GM13976 (cell line): Measurements from ENCODE around the gene TNFRSF1A.
"Not testable (repeated sequence)": the region's sequence is repeated elsewhere in the genome, so short reads cannot be mapped to it uniquely, and the experiment has no call there.

Experiments
- DNase-seq: peaks from one replicate; pipeline ENCODE4 v3.0.0; 2012; ENCODE audit warnings: low spot score
- CTCF ChIP-seq: IDR thresholded peaks from 2 replicates; pipeline ENCODE4 v1.5.1; 2012; ENCODE audit warnings: borderline replicate concordance, mild to moderate bottlenecking; ENCODE audit not compliant: insufficient read depth; ENCODE audit errors: extremely low read depth, missing control alignments, control extremely low read depth
- in situ Hi-C: fragments of 300-500 bp; cut with MboI; formaldehyde crosslinking; loops from one replicate; pipeline ENCODE4 v1.12.0; 2022; ENCODE audit warnings: low sequenced_read_pairs, mixed read lengths, inconsistent platforms; ENCODE audit not compliant: unreplicated experiment

Gene TNFRSF1A

GRCh38 chr12:6292606-6293005 lies 49.3 kb downstream of the TNFRSF1A start:
- in situ Hi-C loops: no loop called here
- DNase-seq: no peak
- no peak for TF ChIP-seq CTCF

- in situ Hi-C loops: loop anchor here (5.0 to 10.0 kb wide), 2 partner anchors 85 to 228 kb away; partner anchors contain the start of gene CD9
- DNase-seq: not testable (repeated sequence)
Observed at GRCh38 chr12:6289906-6290305, 52.0 kb downstream of the TNFRSF1A start.

- not testable (repeated sequence) for DNase-seq
- in situ Hi-C loops: loop anchor here (5.0 to 10.0 kb wide), 2 partner anchors 84 to 227 kb away; partner anchors contain the start of gene CD9
Observed at GRCh38 chr12:6289081-6289480, 52.8 kb downstream of the TNFRSF1A start.

- TF ChIP-seq CTCF: no peak
- no peak for DNase-seq
- in situ Hi-C loops: loop anchor here (5.0 to 10.0 kb wide), 2 partner anchors 83 to 226 kb away; partner anchors contain the start of gene CD9
Observed at GRCh38 chr12:6288235-6288634, 53.6 kb downstream of the TNFRSF1A start.

- no peak for TF ChIP-seq CTCF
- in situ Hi-C loops: loop anchor here (5.0 to 10.0 kb wide), 2 partner anchors 81 to 223 kb away; partner anchors contain the start of gene CD9
- DNase-seq: no peak
Observed at GRCh38 chr12:6285532-6286306, 56.2 kb downstream of the TNFRSF1A start.

GRCh38 chr12:6285063-6285477 lies 56.8 kb downstream of the TNFRSF1A start:
- DNase-seq: peak; percentile 87
- in situ Hi-C loops: loop anchor here (5.0 to 10.0 kb wide), 2 partner anchors 80 to 223 kb away; partner anchors contain the start of gene CD9
- TF ChIP-seq CTCF: peak; percentile 84

GRCh38 chr12:6284273-6284672 lies 57.6 kb downstream of the TNFRSF1A start:
- TF ChIP-seq CTCF: no peak
- no peak for DNase-seq
- in situ Hi-C loops: loop anchor here (10.0 kb wide), 1 partner anchor 79 kb away; the partner anchor contains the start of gene CD9
